GM23338 (cell line): Measurements from ENCODE around the gene KCND2. TPM values are rescaled to one million over a fixed set of nuclear protein-coding genes. Genes with fewer than 3 reads are reported as not detected.

ENCODE experiments used
- ATAC-seq: fragments of 200-7000 bp; cut with Tn5 transposase; 3 replicates; pipeline ENCODE4 v1.9.1; 2020
- DNase-seq: peaks from one replicate; pipeline ENCODE4 v3.0.0-alpha.2; 2015; ENCODE audit warnings: low spot score
- H2AFZ ChIP-seq: fragments of 200-600 bp; sonication (generic); 2 replicates; pipeline ENCODE4 v1.8.0; 2016; ENCODE audit warnings: antibody characterized with exemption, mild to moderate bottlenecking, moderate library complexity
- H3F3A ChIP-seq: fragments of 200-600 bp; sonication (generic); replicated peaks from 2 replicates; pipeline ENCODE4 v1.8.0; 2017; ENCODE audit warnings: antibody characterized with exemption, mixed run types, low read depth
- H3K27ac ChIP-seq: fragments of 200-600 bp; sonication (generic); 2 replicates; pipeline ENCODE4 v1.6.1; 2016; ENCODE audit warnings: low read depth
- H3K27me3 ChIP-seq: fragments of 200-600 bp; sonication (generic); 2 replicates; pipeline ENCODE4 v1.8.0; 2016; ENCODE audit warnings: mild to moderate bottlenecking, mixed run types, moderate library complexity; ENCODE audit not compliant: insufficient read depth
- H3K36me3 ChIP-seq: fragments of 200-600 bp; sonication (generic); 2 replicates; pipeline ENCODE4 v1.8.0; 2016; ENCODE audit warnings: mild to moderate bottlenecking; ENCODE audit not compliant: insufficient read depth
- H3K4me1 ChIP-seq: fragments of 200-600 bp; sonication (generic); 2 replicates; pipeline ENCODE4 v1.8.0; 2016; ENCODE audit warnings: mild to moderate bottlenecking, moderate library complexity; ENCODE audit not compliant: insufficient read depth
- H3K4me2 ChIP-seq: fragments of 200-600 bp; sonication (generic); 2 replicates; pipeline ENCODE4 v1.7.1; 2017; ENCODE audit warnings: mixed run types
- H3K4me3 ChIP-seq: fragments of 200-600 bp; sonication (generic); 2 replicates; pipeline ENCODE4 v1.6.1; 2016; ENCODE audit warnings: mixed run types
- H3K79me2 ChIP-seq: fragments of 200-600 bp; sonication (generic); replicated peaks from 2 replicates; pipeline ENCODE4 v1.8.0; 2017; ENCODE audit warnings: mild to moderate bottlenecking; ENCODE audit not compliant: insufficient read depth
- H3K9me2 ChIP-seq: fragments of 200-600 bp; sonication (generic); 2 replicates; pipeline ENCODE4 v1.8.0; 2017; ENCODE audit not compliant: insufficient read depth
- H4K20me1 ChIP-seq: fragments of 200-600 bp; sonication (generic); replicated peaks from 2 replicates; pipeline ENCODE4 v1.8.0; 2017; ENCODE audit warnings: mild to moderate bottlenecking; ENCODE audit not compliant: insufficient read depth
- H3K27ac Mint-ChIP-seq: 2 replicates; pipeline ENCODE4 v1.8.0; 2020; ENCODE audit warnings: inconsistent platforms, mild to moderate bottlenecking, moderate library complexity, mixed read lengths
- H3K27me3 Mint-ChIP-seq: 3 replicates; pipeline ENCODE4 v1.8.0; 2022; ENCODE audit warnings: low read depth, mild to moderate bottlenecking, moderate library complexity, mixed read lengths, inconsistent platforms; ENCODE audit not compliant: insufficient read depth, poor library complexity
- H3K36me3 Mint-ChIP-seq: 3 replicates; pipeline ENCODE4 v1.8.0; 2021; ENCODE audit warnings: low read depth, mild to moderate bottlenecking, inconsistent platforms, moderate library complexity, mixed read lengths
- H3K4me1 Mint-ChIP-seq: 3 replicates; pipeline ENCODE4 v1.8.0; 2020; ENCODE audit warnings: mild to moderate bottlenecking, inconsistent platforms, mixed read lengths
- H3K4me3 Mint-ChIP-seq: 3 replicates; pipeline ENCODE4 v1.8.0; 2021; ENCODE audit warnings: moderate library complexity, mild to moderate bottlenecking, inconsistent platforms, mixed read lengths
- H3K9me3 Mint-ChIP-seq: 3 replicates; pipeline ENCODE4 v1.8.0; 2020; ENCODE audit warnings: moderate library complexity, mild to moderate bottlenecking, inconsistent platforms, mixed read lengths
- CREB1 ChIP-seq: fragments of 250-450 bp; sonication (Bioruptor Pico); IDR thresholded peaks from 2 replicates; pipeline ENCODE4 v1.5.0; 2020; ENCODE audit warnings: low read depth, mild to moderate bottlenecking, moderate library complexity
- CTCF ChIP-seq, 2 experiments: fragments of 200-600 bp in 1 of 2; sonication (generic) in 1 of 2; conservative IDR thresholded peaks; 2 replicates each; pipeline versions ENCODE4 v1.5.1 to v1.6.1; 2016 to 2017; ENCODE audit warnings: antibody characterized with exemption in 2 of 2, low read depth in 2 of 2, mild to moderate bottlenecking in 2 of 2, moderate library complexity in 1 of 2
- ETS1 ChIP-seq: IDR thresholded peaks from 2 replicates; pipeline ENCODE4 v1.6.1; 2016; ENCODE audit warnings: antibody characterized with exemption
- EZH2 ChIP-seq: fragments of 200-600 bp; sonication (generic); IDR thresholded peaks from one replicate; pipeline ENCODE4 v1.8.0; 2017; ENCODE audit warnings: antibody characterized with exemption, mild to moderate bottlenecking, low read depth; ENCODE audit not compliant: unreplicated experiment
- EZH2phosphoT487 ChIP-seq: fragments of 200-600 bp; sonication (generic); IDR thresholded peaks from one replicate; pipeline ENCODE4 v1.8.1; 2018; ENCODE audit warnings: antibody characterized with exemption; ENCODE audit not compliant: unreplicated experiment
- JUNB ChIP-seq: IDR thresholded peaks from one replicate; pipeline ENCODE4 v1.6.1; 2016; ENCODE audit warnings: antibody characterized with exemption; ENCODE audit not compliant: unreplicated experiment
- NANOG ChIP-seq: IDR thresholded peaks from 2 replicates; pipeline ENCODE4 v1.6.1; 2016; ENCODE audit warnings: antibody characterized with exemption, borderline replicate concordance
- POLR2AphosphoS5 ChIP-seq: IDR thresholded peaks from 2 replicates; pipeline ENCODE4 v1.6.1; 2016; ENCODE audit warnings: antibody characterized with exemption, low read depth
- STAT1 ChIP-seq: IDR thresholded peaks from one replicate; pipeline ENCODE4 v1.6.1; 2016; ENCODE audit warnings: antibody characterized with exemption; ENCODE audit not compliant: unreplicated experiment
- ZNF114 ChIP-seq: fragments of 250-450 bp; sonication (Bioruptor Pico); IDR thresholded peaks from 2 replicates; pipeline ENCODE4 v1.5.0; 2020; ENCODE audit warnings: mild to moderate bottlenecking, moderate library complexity
- ZNF331 ChIP-seq: fragments of 250-450 bp; sonication (Bioruptor Pico); IDR thresholded peaks from 2 replicates; pipeline ENCODE4 v1.5.0; 2020; ENCODE audit warnings: low read depth, mild to moderate bottlenecking, moderate library complexity
- ZNF462 ChIP-seq: fragments of 250-450 bp; sonication (Bioruptor Pico); IDR thresholded peaks from 2 replicates; pipeline ENCODE4 v1.5.0; 2020; ENCODE audit warnings: mild to moderate bottlenecking, moderate library complexity
- polyA plus RNA-seq: library from polyadenylated mRNA; unstranded; fragments of >200 nt; fragmentation: Nextera tagmentation; extraction: Ambion mirVana; gene quantifications from 2 replicates; pipeline ENCODE4 v1.2.1, GENCODE V29; 2016
- total RNA-seq: library from RNA; depleted of rRNA; stranded (reverse); fragments of >200 nt; shearing (Covaris generic); gene quantifications from 2 replicates; pipeline ENCODE4 v1.2.3, GENCODE V29; 2014
- TF ChIP-seq, protein P1 (sequence below): IDR thresholded peaks from one replicate; pipeline ENCODE4 v1.6.1; 2018; ENCODE audit warnings: antibody characterized with exemption; ENCODE audit not compliant: unreplicated experiment

KCND2 gene
- total and polyA plus RNA-seq, 2 experiments from 2014 or later = 7.1 to 15.6 TPM

GRCh38 chr7:120307991-120308545, 35.1 kb downstream of the KCND2 start:
- no peaks in the 10 kb centered on the region for H4K20me1 ChIP-seq
- no peak for ATAC-seq
- Mint-ChIP-seq H3K27me3 (peaks cover 3% of the 10 kb centered on the region), H3K27ac (peak overlapping the region; percentile 20; the same call in 1 of the 2 replicates), H3K36me3 (no peaks in the 10 kb centered on the region), H3K4me3 (no peak overlapping the region), H3K4me1 (peaks cover 31% of the 10 kb centered on the region), H3K9me3 (no peaks in the 10 kb centered on the region)
- H3K9me2 ChIP-seq = no peaks in the 10 kb centered on the region
- no peak overlapping the region for H2AFZ ChIP-seq
- no peak overlapping the region for H3K27ac ChIP-seq
- no peak overlapping the region for H3K4me2 ChIP-seq
- no peaks in the 10 kb centered on the region for H3K36me3 ChIP-seq
- TF ChIP-seq, protein P1, sequence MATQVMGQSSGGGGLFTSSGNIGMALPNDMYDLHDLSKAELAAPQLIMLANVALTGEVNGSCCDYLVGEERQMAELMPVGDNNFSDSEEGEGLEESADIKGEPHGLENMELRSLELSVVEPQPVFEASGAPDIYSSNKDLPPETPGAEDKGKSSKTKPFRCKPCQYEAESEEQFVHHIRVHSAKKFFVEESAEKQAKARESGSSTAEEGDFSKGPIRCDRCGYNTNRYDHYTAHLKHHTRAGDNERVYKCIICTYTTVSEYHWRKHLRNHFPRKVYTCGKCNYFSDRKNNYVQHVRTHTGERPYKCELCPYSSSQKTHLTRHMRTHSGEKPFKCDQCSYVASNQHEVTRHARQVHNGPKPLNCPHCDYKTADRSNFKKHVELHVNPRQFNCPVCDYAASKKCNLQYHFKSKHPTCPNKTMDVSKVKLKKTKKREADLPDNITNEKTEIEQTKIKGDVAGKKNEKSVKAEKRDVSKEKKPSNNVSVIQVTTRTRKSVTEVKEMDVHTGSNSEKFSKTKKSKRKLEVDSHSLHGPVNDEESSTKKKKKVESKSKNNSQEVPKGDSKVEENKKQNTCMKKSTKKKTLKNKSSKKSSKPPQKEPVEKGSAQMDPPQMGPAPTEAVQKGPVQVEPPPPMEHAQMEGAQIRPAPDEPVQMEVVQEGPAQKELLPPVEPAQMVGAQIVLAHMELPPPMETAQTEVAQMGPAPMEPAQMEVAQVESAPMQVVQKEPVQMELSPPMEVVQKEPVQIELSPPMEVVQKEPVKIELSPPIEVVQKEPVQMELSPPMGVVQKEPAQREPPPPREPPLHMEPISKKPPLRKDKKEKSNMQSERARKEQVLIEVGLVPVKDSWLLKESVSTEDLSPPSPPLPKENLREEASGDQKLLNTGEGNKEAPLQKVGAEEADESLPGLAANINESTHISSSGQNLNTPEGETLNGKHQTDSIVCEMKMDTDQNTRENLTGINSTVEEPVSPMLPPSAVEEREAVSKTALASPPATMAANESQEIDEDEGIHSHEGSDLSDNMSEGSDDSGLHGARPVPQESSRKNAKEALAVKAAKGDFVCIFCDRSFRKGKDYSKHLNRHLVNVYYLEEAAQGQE = no peak
- TF ChIP-seq ZNF462 (CRISPR knock-in tag) = no peak
- TF ChIP-seq ZNF331 = no peak
- no peak for TF ChIP-seq POLR2AphosphoS5
- no peak for TF ChIP-seq ETS1
- no peak for TF ChIP-seq NANOG
- no peak for TF ChIP-seq JUNB
- no peak for TF ChIP-seq ZNF114 (CRISPR knock-in tag)
- TF ChIP-seq EZH2phosphoT487 = no peak
- TF ChIP-seq CTCF (conservative IDR thresholded peaks at IDR 0.05; ENCODE audit: low read depth in 2 of 2) = no peak
- no peak for TF ChIP-seq STAT1
- no peak for TF ChIP-seq EZH2
- TF ChIP-seq CREB1 (CRISPR knock-in tag) = no peak
- H3K79me2 ChIP-seq = no peaks in the 10 kb centered on the region
- no peak for DNase-seq
- no peaks in the 10 kb centered on the region for H3F3A ChIP-seq
- H3K4me3 ChIP-seq = no peak overlapping the region
- H3K27me3 ChIP-seq = no peaks in the 10 kb centered on the region
- peaks cover 22% of the 10 kb centered on the region for H3K4me1 ChIP-seq
